ENCODE data around the gene GPRC5B.

GPRC5B gene

GRCh38 chr16:19833176-19833575, 51.5 kb downstream of the GPRC5B start:
- H3K4me3 Mint-ChIP-seq, result no peak overlapping the region
- H3K9me3 Mint-ChIP-seq, result no peaks in the 10 kb centered on the region
- no peaks in the 10 kb centered on the region for H3K36me3 Mint-ChIP-seq
- H3K27ac Mint-ChIP-seq, result no peak overlapping the region
- H3K4me1 Mint-ChIP-seq, result no peaks in the 10 kb centered on the region
- ATAC-seq, result no peak
- H3K27me3 Mint-ChIP-seq, result peaks cover 6% of the 10 kb centered on the region

DNA sequence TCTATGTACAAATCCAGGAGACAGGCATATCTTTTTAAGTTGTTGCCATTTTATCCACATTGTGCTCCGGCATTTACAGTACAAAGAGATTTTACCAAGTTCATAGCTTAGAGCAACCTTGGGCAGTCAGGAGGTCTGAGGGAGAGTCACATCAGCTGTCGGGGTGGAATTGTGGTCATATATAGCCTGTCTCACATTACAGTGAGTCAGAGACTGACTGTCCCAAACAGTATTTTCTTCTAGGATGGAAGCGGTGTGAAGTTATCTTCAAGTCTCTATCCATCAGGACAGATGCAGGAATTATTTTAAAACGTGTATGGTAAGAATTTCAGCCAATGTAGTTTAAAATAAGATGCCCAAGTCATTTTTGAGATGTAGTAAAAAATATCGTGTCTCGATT, 53.0 kb downstream of the GPRC5B start:
- Mint-ChIP-seq H3K27me3 (no peaks in the 10 kb centered on the region), H3K9me3 (no peaks in the 10 kb centered on the region)
- no peak for ATAC-seq

DNA sequence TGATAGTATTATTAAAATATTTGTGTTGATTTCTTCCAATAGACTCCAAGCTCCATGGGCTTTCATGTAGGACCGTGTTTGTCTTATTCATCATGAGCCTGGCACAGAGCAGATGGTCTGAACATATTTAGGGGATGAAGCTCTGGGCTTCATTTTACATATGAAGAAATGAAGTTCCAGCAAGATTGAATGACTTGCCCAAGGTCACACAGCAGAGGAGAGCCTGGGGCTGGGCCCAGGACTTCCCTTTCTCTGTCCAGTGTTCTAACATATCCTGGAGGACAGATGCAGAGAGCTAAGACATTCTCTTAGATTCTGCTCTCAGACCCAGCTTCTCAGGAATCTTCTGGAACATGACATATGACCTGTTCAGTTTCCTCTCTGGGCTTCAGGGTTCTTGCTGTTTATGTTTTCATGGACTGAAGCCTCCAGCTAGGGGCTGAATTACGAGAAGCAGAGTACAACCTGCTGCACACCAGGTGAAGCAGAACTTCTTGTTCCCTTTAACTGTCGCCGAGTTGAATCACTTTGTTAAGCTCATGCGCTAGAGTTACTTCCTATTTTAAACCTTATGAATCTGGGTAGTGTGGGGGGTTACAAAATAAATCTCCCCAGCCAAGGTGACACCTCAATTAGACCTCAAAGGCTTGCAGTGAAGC, 53.6 kb downstream of the GPRC5B start:
- ATAC-seq, result no peak
- no peaks in the 10 kb centered on the region for H3K27me3 Mint-ChIP-seq

More for the DNA sequence above, 53.0 kb downstream of the GPRC5B start:
- Mint-ChIP-seq H3K27ac (no peak overlapping the region), H3K36me3 (no peaks in the 10 kb centered on the region), H3K4me3 (no peak overlapping the region), H3K4me1 (no peaks in the 10 kb centered on the region)

DNA sequence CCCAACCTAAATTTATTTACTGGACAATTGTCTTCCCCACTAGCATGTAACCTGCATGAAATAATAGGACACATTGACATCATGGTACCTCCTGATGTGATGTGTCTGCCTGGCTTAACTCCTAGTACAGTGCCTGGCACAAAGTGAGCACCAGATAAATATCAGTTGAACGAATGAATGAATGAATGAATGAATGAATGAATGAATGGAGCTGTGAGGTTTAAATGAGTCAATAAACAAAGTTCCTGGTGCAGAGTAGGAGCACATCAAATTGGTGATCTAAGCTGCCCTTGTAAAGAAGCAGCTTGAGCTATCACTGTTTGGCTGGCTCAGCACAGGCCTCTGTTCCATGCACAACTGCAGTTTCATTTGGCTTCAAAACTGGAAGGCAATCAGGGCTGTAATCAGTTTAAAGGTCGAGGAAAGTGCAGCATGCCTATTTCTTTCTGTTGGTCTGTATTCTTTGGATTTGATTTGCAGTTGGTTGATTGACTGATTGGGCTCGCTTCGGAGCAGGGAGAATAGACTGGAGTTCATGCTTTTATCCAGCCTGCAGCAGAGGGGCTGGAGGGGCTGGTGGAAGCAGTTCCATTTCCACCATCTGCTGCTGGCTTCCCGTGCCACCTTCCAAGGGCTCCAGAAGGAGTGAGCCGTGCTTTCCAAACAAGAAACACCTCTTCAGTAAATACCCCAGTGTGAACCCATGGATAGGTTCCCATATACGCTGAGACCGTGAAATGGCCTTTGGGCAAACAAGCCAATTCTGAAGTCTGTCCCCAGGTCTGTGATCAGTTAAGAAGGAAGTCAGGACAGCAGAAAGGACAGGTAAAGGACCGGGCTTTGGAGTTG, 54.6 kb downstream of the GPRC5B start:
- Mint-ChIP-seq H3K27ac (no peak overlapping the region), H3K27me3 (no peaks in the 10 kb centered on the region)
- no peak for ATAC-seq

More for the DNA sequence above, 53.6 kb downstream of the GPRC5B start:
- no peaks in the 10 kb centered on the region for H3K4me1 Mint-ChIP-seq
- H3K4me3 Mint-ChIP-seq, result no peak overlapping the region
- H3K9me3 Mint-ChIP-seq, result no peaks in the 10 kb centered on the region
- no peaks in the 10 kb centered on the region for H3K36me3 Mint-ChIP-seq
- no peak overlapping the region for H3K27ac Mint-ChIP-seq

GRCh38 chr16:19824216-19824615, 60.4 kb downstream of the GPRC5B start:
- H3K27ac Mint-ChIP-seq, result no peak overlapping the region
- no peak overlapping the region for H3K4me3 Mint-ChIP-seq
- no peaks in the 10 kb centered on the region for H3K36me3 Mint-ChIP-seq
- ATAC-seq, result no peak
- no peaks in the 10 kb centered on the region for H3K9me3 Mint-ChIP-seq
- H3K4me1 Mint-ChIP-seq, result no peaks in the 10 kb centered on the region
- H3K27me3 Mint-ChIP-seq, result no peaks in the 10 kb centered on the region

More for the DNA sequence above, 54.6 kb downstream of the GPRC5B start:
- Mint-ChIP-seq H3K4me1 (no peaks in the 10 kb centered on the region), H3K4me3 (no peak overlapping the region), H3K9me3 (no peaks in the 10 kb centered on the region), H3K36me3 (no peaks in the 10 kb centered on the region)

- H3K4me3 Mint-ChIP-seq, result no peak overlapping the region
- H3K4me1 Mint-ChIP-seq, result no peaks in the 10 kb centered on the region
- no peak overlapping the region for H3K27ac Mint-ChIP-seq
- ATAC-seq, result no peak
- H3K9me3 Mint-ChIP-seq, result no peaks in the 10 kb centered on the region
- H3K27me3 Mint-ChIP-seq, result no peaks in the 10 kb centered on the region
- H3K36me3 Mint-ChIP-seq, result no peaks in the 10 kb centered on the region
These were observed 61.3 kb downstream of the GPRC5B start for GRCh38 chr16:19823322-19823721.

DNA sequence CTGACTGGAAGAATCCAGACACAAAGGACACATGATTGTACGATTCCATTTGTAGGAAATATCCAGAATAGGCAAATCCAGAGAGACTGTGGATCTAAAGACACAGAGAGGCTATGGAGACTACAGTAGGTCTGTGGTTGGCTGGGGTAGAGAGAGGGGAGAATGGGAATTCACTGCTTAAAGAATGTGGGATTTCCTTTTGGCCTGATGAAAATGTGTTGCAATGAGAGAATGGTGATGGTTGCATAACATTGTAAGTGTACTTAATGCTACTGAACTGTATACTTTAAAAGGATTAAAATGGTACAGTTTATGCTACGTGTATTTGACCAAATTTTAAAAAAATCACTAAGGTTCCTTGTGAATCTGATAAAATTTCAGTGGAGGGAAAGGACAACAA, 62.1 kb downstream of the GPRC5B start:
- H3K27ac Mint-ChIP-seq, result no peak overlapping the region
- ATAC-seq, result no peak

DNA sequence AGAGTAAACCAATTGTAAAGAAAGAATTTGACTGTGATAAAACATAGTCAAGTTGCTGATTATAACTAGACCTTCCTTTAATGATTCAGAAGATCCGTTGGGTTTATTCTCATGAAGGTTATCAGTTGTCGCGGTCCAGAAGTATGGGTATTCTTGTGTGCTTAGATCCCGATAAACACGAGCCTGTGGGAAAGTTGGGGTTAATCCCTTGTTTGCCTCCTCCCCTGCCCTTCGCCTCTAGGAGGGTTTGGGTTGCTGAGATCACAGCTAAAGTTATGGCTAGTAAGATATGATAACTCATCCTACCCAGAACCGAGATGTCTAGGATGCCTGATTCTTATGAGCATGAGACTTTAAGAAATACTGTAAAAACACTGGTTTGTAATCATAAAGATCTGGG, 66.8 kb downstream of the GPRC5B start:
- H3K36me3 Mint-ChIP-seq, result no peaks in the 10 kb centered on the region
- no peak overlapping the region for H3K27ac Mint-ChIP-seq
- H3K4me1 Mint-ChIP-seq, result no peaks in the 10 kb centered on the region
- ATAC-seq, result no peak
- H3K9me3 Mint-ChIP-seq, result peaks cover 12% of the 10 kb centered on the region
- H3K4me3 Mint-ChIP-seq, result no peak overlapping the region
- H3K27me3 Mint-ChIP-seq, result no peaks in the 10 kb centered on the region

More for the DNA sequence above, 62.1 kb downstream of the GPRC5B start:
- Mint-ChIP-seq H3K36me3 (no peaks in the 10 kb centered on the region), H3K4me1 (no peaks in the 10 kb centered on the region), H3K4me3 (no peak overlapping the region), H3K9me3 (no peaks in the 10 kb centered on the region), H3K27me3 (no peaks in the 10 kb centered on the region)

GRCh38 chr16:19817122-19817521, 67.5 kb downstream of the GPRC5B start:
- Mint-ChIP-seq H3K36me3 (no peaks in the 10 kb centered on the region), H3K9me3 (peaks cover 13% of the 10 kb centered on the region), H3K27me3 (no peaks in the 10 kb centered on the region), H3K4me1 (no peaks in the 10 kb centered on the region), H3K27ac (no peak overlapping the region), H3K4me3 (no peak overlapping the region)
- no peak for ATAC-seq

GRCh38 chr16:19815418-19815817, 69.2 kb downstream of the GPRC5B start:
- H3K27me3 Mint-ChIP-seq, result no peaks in the 10 kb centered on the region
- H3K4me1 Mint-ChIP-seq, result no peaks in the 10 kb centered on the region
- no peak for ATAC-seq
- H3K4me3 Mint-ChIP-seq, result no peak overlapping the region
- peaks cover 13% of the 10 kb centered on the region for H3K9me3 Mint-ChIP-seq
- no peak overlapping the region for H3K27ac Mint-ChIP-seq
- no peaks in the 10 kb centered on the region for H3K36me3 Mint-ChIP-seq

GRCh38 chr16:19812986-19813385, 71.7 kb downstream of the GPRC5B start:
- H3K27ac Mint-ChIP-seq, result no peak overlapping the region
- H3K4me3 Mint-ChIP-seq, result no peak overlapping the region
- no peaks in the 10 kb centered on the region for H3K36me3 Mint-ChIP-seq
- H3K27me3 Mint-ChIP-seq, result no peaks in the 10 kb centered on the region
- peaks cover 13% of the 10 kb centered on the region for H3K9me3 Mint-ChIP-seq
- no peaks in the 10 kb centered on the region for H3K4me1 Mint-ChIP-seq
- no peak for ATAC-seq

DNA sequence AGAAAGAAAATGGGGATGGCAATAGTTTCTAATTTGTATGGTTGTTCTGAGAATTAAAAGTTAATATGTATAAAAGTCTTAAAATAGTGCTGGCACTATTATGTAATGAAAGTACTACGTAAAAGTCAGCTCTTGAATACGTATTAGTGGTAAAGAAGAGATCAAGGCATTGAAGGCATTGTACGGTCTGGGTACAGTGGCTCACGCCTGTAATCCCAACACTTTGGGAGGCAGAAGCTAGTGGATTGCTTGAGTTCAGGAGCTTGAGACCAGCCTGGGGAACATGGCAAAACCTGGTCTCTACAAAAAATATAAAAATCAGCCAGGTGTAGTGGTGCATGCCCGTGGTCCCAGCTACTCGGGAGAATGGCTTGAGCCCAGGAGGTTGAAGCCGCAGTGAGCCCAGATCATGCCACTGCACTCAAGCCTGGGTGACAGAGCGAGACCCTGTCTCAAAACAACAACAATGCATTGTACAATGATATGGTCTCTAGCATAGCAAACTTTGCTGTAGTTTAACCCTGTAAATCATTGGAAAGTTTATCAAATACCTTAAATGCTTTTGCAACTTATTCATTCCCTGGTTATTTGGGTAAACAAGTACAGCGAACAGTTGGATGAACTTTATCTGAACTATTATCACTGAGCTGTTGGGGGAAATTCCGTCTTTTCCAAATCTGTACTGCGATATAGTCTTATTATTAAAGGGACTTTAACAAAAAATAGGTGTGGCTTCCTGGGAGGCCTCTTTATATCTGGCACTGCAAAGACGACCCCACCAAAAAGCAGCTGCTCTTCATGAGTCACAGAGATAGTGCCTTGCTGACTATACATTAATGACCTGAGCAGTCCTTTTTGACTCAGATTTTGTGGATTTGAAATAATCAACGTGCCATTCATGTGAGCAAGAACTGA, 73.6 kb downstream of the GPRC5B start:
- Mint-ChIP-seq H3K9me3 (peaks cover 14% of the 10 kb centered on the region), H3K27me3 (no peaks in the 10 kb centered on the region), H3K27ac (no peak overlapping the region), H3K4me1 (no peaks in the 10 kb centered on the region), H3K36me3 (peaks cover 2% of the 10 kb centered on the region), H3K4me3 (no peak overlapping the region)
- no peak for ATAC-seq

GRCh38 chr16:19809693-19810092, 75.0 kb downstream of the GPRC5B start:
- ATAC-seq, result no peak
- H3K27me3 Mint-ChIP-seq, result no peaks in the 10 kb centered on the region
- H3K9me3 Mint-ChIP-seq, result peaks cover 21% of the 10 kb centered on the region
- peaks cover 6% of the 10 kb centered on the region for H3K36me3 Mint-ChIP-seq
- H3K4me1 Mint-ChIP-seq, result peaks cover 5% of the 10 kb centered on the region
- no peak overlapping the region for H3K4me3 Mint-ChIP-seq
- no peak overlapping the region for H3K27ac Mint-ChIP-seq

DNA sequence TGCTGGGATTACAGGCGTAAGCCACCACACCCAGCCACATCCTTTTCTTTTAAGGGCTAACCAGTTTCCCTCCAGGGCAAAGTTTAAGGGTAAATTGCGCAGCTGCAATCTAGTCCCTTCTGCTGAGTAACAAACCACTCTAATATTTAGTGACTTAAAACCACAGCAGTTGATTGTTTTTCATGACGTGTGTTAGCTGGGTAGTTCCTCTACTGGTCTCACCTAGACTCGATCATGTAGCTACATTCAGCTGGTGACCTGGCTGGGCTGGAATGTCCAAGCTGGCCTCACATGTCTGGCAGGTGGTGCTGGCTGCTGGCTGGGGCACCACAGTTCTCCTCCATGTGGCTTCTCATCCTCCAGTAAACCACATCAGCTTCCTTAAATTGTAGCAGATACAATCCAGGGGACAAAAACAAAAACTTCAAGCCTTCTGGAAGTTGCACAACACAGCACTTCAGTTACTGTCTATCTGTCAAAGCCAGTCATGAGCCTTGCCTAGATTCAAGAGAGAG, 75.5 kb downstream of the GPRC5B start:
- H3K4me1 Mint-ChIP-seq, result peaks cover 8% of the 10 kb centered on the region
- H3K36me3 Mint-ChIP-seq, result peaks cover 6% of the 10 kb centered on the region
- no peak overlapping the region for H3K4me3 Mint-ChIP-seq
- H3K27ac Mint-ChIP-seq, result no peak overlapping the region
- ATAC-seq, result no peak
- no peaks in the 10 kb centered on the region for H3K27me3 Mint-ChIP-seq
- H3K9me3 Mint-ChIP-seq, result peaks cover 17% of the 10 kb centered on the region

DNA sequence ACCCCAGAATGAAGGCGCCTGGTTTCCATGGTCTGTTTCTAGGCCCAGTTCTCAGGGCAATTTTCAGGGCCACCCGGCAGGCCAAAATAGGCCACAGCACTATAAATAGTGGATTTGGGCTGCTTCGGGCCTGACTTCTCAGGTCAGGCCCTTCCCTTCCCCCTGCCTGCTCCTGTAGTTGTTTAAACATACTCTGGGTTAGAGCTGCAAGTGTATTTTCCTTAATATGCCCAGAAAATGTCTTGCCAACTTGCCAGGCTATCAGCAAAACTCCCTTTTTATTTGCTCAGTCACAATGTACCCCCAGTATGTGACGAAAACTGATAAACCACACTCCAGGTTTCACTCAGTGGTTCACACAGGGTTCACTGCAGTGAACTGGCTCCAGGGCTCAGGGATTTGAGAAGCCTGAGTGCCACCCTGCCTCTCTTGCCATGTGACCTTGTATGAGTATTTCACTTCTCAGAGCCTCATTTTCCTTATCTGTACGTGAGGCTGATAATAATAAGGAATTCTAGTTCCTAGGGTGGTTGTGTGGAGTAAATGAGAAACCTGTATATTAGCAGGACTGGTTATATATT, 76.5 kb downstream of the GPRC5B start:
- Mint-ChIP-seq H3K36me3 (peaks cover 6% of the 10 kb centered on the region), H3K27ac (no peak overlapping the region), H3K9me3 (peaks cover 12% of the 10 kb centered on the region), H3K4me1 (peaks cover 8% of the 10 kb centered on the region), H3K27me3 (no peaks in the 10 kb centered on the region), H3K4me3 (no peak overlapping the region)
- no peak for ATAC-seq

All from stimulated activated memory B cell treated with anti-CD40 and anti-IgM and Interleukin-4, amounts not matched to agents 10 μg/mL and 1 μg/mL and 100 μg/mL, for 72 hours (primary cell).